MM.1S (cell line): ENCODE measurements around the gene ALDH1L2.

Experiments
- DNase-seq: peaks from one replicate; pipeline ENCODE4 v3.0.0-alpha.2; 2015
- H2AFZ ChIP-seq: fragments of 300-600 bp; sonication (generic); 2 replicates; pipeline ENCODE4 v1.6.0; 2016; ENCODE audit warnings: antibody characterized with exemption, low read length
- H3F3A ChIP-seq: fragments of 300-600 bp; sonication (generic); 2 replicates; pipeline ENCODE4 v1.6.1; 2016; ENCODE audit warnings: mild to moderate bottlenecking, antibody characterized with exemption, low read length, moderate library complexity, mixed read lengths; ENCODE audit not compliant: insufficient read depth
- H3K27ac ChIP-seq: fragments of 300-600 bp; sonication (generic); 2 replicates; pipeline ENCODE4 v1.5.1; 2016; ENCODE audit warnings: mild to moderate bottlenecking, low read length
- H3K27me3 ChIP-seq: fragments of 300-600 bp; sonication (generic); replicated peaks from 2 replicates; pipeline ENCODE4 v1.6.0; 2016; ENCODE audit warnings: low read length; ENCODE audit not compliant: insufficient read depth
- H3K36me3 ChIP-seq: fragments of 300-600 bp; sonication (generic); replicated peaks from 2 replicates; pipeline ENCODE4 v1.6.1; 2016; ENCODE audit warnings: mild to moderate bottlenecking, low read length, mixed read lengths; ENCODE audit not compliant: insufficient read depth
- H3K4me1 ChIP-seq: fragments of 300-600 bp; sonication (generic); 2 replicates; pipeline ENCODE4 v1.6.1; 2016; ENCODE audit warnings: low read length, mixed read lengths
- H3K4me2 ChIP-seq: fragments of 300-600 bp; sonication (generic); 2 replicates; pipeline ENCODE4 v1.6.0; 2016; ENCODE audit warnings: low read depth, low read length
- H3K4me3 ChIP-seq: fragments of 300-600 bp; sonication (generic); 2 replicates; pipeline ENCODE4 v1.5.1; 2016; ENCODE audit warnings: low read length, mixed read lengths
- H3K79me2 ChIP-seq: fragments of 300-600 bp; sonication (generic); 2 replicates; pipeline ENCODE4 v1.6.1; 2016; ENCODE audit warnings: mixed run types, low read length, mixed read lengths
- H3K9ac ChIP-seq: fragments of 300-600 bp; sonication (generic); 2 replicates; pipeline ENCODE4 v1.6.1; 2016; ENCODE audit warnings: low read length, mixed read lengths
- H3K9me2 ChIP-seq: fragments of 300-600 bp; sonication (generic); replicated peaks from 2 replicates; pipeline ENCODE4 v1.6.1; 2016; ENCODE audit warnings: mild to moderate bottlenecking, low read length, mixed read lengths; ENCODE audit not compliant: insufficient read depth
- H3K9me3 ChIP-seq: fragments of 300-600 bp; sonication (generic); replicated peaks from 2 replicates; pipeline ENCODE4 v1.6.1; 2016; ENCODE audit warnings: mild to moderate bottlenecking, low read length, mixed read lengths; ENCODE audit not compliant: insufficient read depth
- H4K20me1 ChIP-seq: fragments of 300-600 bp; sonication (generic); 2 replicates; pipeline ENCODE4 v1.6.1; 2016; ENCODE audit warnings: mild to moderate bottlenecking, low read length, moderate library complexity, mixed read lengths; ENCODE audit not compliant: insufficient read depth
- EZH2 ChIP-seq: fragments of 300-600 bp; sonication (generic); optimal IDR thresholded peaks from 2 replicates; pipeline ENCODE3; 2017; ENCODE audit warnings: low read depth, mild to moderate bottlenecking, antibody characterized with exemption, low read length, mixed read lengths
- EZH2phosphoT487 ChIP-seq: fragments of 300-600 bp; sonication (generic); IDR thresholded peaks from 2 replicates; pipeline ENCODE4 v1.6.1; 2018; ENCODE audit warnings: antibody characterized with exemption, low read length
- TF ChIP-seq, protein P1 (sequence below): fragments of 300-600 bp; sonication (generic); IDR thresholded peaks from 2 replicates; pipeline ENCODE4 v1.5.1; 2016; ENCODE audit warnings: antibody characterized with exemption, low read length, mixed read lengths

The ALDH1L2 gene

DNA sequence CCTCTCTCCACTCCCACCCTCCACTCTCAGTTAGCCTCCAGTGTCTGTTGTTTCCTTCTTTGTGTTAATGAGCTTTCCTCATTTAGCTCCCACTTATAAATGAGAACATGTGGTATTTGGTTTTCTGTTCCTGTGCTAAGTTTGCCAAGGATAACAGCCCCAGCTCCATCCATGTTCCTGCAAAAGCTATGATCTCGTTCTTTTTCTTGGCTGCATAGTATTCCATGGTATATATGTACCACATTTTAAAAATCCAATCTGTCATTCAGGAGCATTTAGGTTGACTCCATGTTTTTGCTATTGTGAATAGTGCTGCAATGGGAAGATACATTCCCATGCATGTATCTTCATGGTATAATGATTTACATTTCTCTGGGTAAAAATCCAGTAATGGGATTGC lies 20.5 kb upstream of the ALDH1L2 start:
- Histone ChIP-seq H3K4me2 (no peak overlapping the region), H3F3A (peaks cover 20% of the 10 kb centered on the region), H3K4me3 (no peak overlapping the region), H3K9me3 (no peaks in the 10 kb centered on the region), H3K36me3 (no peaks in the 10 kb centered on the region), H3K79me2 (peaks cover 18% of the 10 kb centered on the region), H3K27me3 (no peaks in the 10 kb centered on the region), H3K27ac (no peak overlapping the region), H3K9me2 (no peaks in the 10 kb centered on the region), H3K4me1 (peaks cover 7% of the 10 kb centered on the region; the same call in 1 of the 2 replicates), H4K20me1 (no peaks in the 10 kb centered on the region), H3K9ac (no peak overlapping the region), H2AFZ (no peak overlapping the region)
- TF ChIP-seq EZH2phosphoT487 (no peak), EZH2 (no peak)
- TF ChIP-seq, protein P1, sequence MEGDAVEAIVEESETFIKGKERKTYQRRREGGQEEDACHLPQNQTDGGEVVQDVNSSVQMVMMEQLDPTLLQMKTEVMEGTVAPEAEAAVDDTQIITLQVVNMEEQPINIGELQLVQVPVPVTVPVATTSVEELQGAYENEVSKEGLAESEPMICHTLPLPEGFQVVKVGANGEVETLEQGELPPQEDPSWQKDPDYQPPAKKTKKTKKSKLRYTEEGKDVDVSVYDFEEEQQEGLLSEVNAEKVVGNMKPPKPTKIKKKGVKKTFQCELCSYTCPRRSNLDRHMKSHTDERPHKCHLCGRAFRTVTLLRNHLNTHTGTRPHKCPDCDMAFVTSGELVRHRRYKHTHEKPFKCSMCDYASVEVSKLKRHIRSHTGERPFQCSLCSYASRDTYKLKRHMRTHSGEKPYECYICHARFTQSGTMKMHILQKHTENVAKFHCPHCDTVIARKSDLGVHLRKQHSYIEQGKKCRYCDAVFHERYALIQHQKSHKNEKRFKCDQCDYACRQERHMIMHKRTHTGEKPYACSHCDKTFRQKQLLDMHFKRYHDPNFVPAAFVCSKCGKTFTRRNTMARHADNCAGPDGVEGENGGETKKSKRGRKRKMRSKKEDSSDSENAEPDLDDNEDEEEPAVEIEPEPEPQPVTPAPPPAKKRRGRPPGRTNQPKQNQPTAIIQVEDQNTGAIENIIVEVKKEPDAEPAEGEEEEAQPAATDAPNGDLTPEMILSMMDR: no peak
- DNase-seq: no peak

DNA sequence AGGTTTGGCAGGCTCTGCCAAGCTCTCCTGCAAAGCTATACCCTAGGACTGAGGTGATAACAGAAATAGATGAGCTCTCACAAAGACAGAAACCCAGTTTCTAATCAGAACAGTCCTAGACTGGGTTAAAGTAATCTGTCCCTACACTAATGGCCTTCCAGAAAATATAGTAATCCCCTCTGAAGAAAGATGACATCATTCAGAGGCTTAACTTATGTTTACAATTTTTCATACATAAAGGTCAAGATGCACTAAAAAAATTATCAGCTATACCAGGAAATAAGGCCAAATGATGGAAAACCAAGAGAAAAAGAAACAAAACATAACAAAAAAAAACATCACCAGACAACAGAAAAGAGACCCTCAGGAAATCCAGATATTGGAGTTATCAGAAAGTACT lies 18.4 kb upstream of the ALDH1L2 start:
- no peak overlapping the region for H2AFZ ChIP-seq
- no peaks in the 10 kb centered on the region for H3K27me3 ChIP-seq
- TF ChIP-seq EZH2phosphoT487: no peak
- TF ChIP-seq, protein P1: no peak
- no peak for TF ChIP-seq EZH2
- no peak for DNase-seq
- no peaks in the 10 kb centered on the region for H3K36me3 ChIP-seq
- H4K20me1 ChIP-seq: no peaks in the 10 kb centered on the region
- H3K4me2 ChIP-seq: no peak overlapping the region
- H3K4me3 ChIP-seq: no peak overlapping the region
- H3K9me3 ChIP-seq: no peaks in the 10 kb centered on the region
- no peaks in the 10 kb centered on the region for H3K79me2 ChIP-seq
- no peak overlapping the region for H3K9ac ChIP-seq
- H3F3A ChIP-seq: peaks cover under 1% of the 10 kb centered on the region; the same call in 1 of the 2 replicates
- H3K4me1 ChIP-seq: 0 out of 2 replicates have a peak, but pooled peaks cover 7% of the 10 kb centered on the region
- H3K9me2 ChIP-seq: no peaks in the 10 kb centered on the region
- H3K27ac ChIP-seq: no peak overlapping the region

DNA sequence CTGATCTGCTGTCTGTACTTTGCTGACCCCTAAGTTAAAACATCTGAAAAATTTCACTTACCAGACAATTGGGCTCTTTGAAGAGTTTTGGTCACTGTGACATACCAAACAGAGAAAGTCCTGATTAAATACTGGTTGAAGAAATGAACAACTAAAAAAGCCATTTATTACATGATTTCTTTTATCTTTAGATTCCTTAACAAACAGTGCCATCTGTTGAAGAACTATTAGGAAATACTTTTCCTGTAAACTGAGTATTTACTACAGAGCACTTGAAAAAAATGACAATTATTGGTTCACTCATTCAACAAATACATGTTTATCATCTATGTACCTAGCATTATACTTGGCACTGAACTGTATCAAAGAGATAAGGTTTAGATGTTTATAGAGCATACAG lies 16.7 kb upstream of the ALDH1L2 start:
- Histone ChIP-seq H3K79me2 (no peaks in the 10 kb centered on the region), H3K4me3 (no peak overlapping the region), H3K27ac (no peak overlapping the region), H3K4me1 (0 out of 2 replicates have a peak, but pooled peaks cover 3% of the 10 kb centered on the region), H2AFZ (no peak overlapping the region), H4K20me1 (no peaks in the 10 kb centered on the region), H3K9me3 (no peaks in the 10 kb centered on the region), H3F3A (no peaks in the 10 kb centered on the region), H3K4me2 (no peak overlapping the region), H3K9ac (no peak overlapping the region), H3K36me3 (no peaks in the 10 kb centered on the region), H3K9me2 (no peaks in the 10 kb centered on the region), H3K27me3 (no peaks in the 10 kb centered on the region)
- DNase-seq: no peak
- no peak for TF ChIP-seq EZH2
- no peak for TF ChIP-seq EZH2phosphoT487
- TF ChIP-seq, protein P1: no peak
